NCI-H2107 treated with DMSO at 0.1 percent for 48 hours (cell line): ENCODE data around the gene SLC39A1.
"Not testable (repeated sequence)": the region's sequence is repeated elsewhere in the genome, so short reads cannot be mapped to it uniquely, and the experiment has no call there.

ENCODE experiments used
- DNase-seq: peaks from one replicate; lab custom pipeline; 2025; ENCODE audit not compliant: unreplicated experiment; lab: John Stamatoyannopoulos, UW

The SLC39A1 gene

GRCh38 chr1:153932156-153933131 lies 30.9 kb downstream of the SLC39A1 start:
- no peak for DNase-seq

GRCh38 chr1:153929981-153930948 lies 33.1 kb downstream of the SLC39A1 start:
- no peak for DNase-seq

GRCh38 chr1:153929426-153929825 lies 33.9 kb downstream of the SLC39A1 start:
- no peak for DNase-seq

GRCh38 chr1:153928791-153929341 lies 34.5 kb downstream of the SLC39A1 start:
- no peak for DNase-seq

GRCh38 chr1:153928245-153928644 lies 35.1 kb downstream of the SLC39A1 start:
- no peak for DNase-seq

GRCh38 chr1:153926405-153926804 lies 36.9 kb downstream of the SLC39A1 start:
- no peak for DNase-seq

- peak; percentile 100 for DNase-seq
These were observed 40.1 kb downstream of the SLC39A1 start, which contains the start of gene GATAD2B for GRCh38 chr1:153922972-153923925. Gene GATAD2B, minus strand, starts transcription at chr1:153922972. Its CDS starts 94,625 bp downstream, at chr1:153828347.

- no peak for DNase-seq
These were observed 41.0 kb downstream of the SLC39A1 start for GRCh38 chr1:153922076-153922971.

GRCh38 chr1:153921803-153922075 lies 41.6 kb downstream of the SLC39A1 start:
- DNase-seq = peak; percentile 32

GRCh38 chr1:153921080-153921802 lies 42.1 kb downstream of the SLC39A1 start:
- DNase-seq = no peak

GRCh38 chr1:153919876-153920852 lies 43.2 kb downstream of the SLC39A1 start:
- DNase-seq = no peak

- DNase-seq = no peak
These were observed 47.0 kb downstream of the SLC39A1 start for GRCh38 chr1:153916297-153916696.

- no peak for DNase-seq
These were observed 51.0 kb downstream of the SLC39A1 start for GRCh38 chr1:153912349-153912748.

- not testable (repeated sequence) for DNase-seq
These were observed 52.8 kb downstream of the SLC39A1 start for GRCh38 chr1:153910560-153910959.
